Stimulated activated CD4-positive, alpha-beta T cell treated with anti-CD3 and anti-CD28 coated beads, TNF-alpha, amount 100 ng/mL, for 48 hours (primary cell): ENCODE results near the gene SCN7A.
"Not testable (repeated sequence)": the region's sequence is repeated elsewhere in the genome, so short reads cannot be mapped to it uniquely, and the experiment has no call there.

Source experiments
- DNase-seq, 3 donors: peaks; one replicate each; pipeline ENCODE4 v3.0.0-alpha.2; 2020; ENCODE audit warnings: low read depth in 3 of 3

The SCN7A gene

DNA sequence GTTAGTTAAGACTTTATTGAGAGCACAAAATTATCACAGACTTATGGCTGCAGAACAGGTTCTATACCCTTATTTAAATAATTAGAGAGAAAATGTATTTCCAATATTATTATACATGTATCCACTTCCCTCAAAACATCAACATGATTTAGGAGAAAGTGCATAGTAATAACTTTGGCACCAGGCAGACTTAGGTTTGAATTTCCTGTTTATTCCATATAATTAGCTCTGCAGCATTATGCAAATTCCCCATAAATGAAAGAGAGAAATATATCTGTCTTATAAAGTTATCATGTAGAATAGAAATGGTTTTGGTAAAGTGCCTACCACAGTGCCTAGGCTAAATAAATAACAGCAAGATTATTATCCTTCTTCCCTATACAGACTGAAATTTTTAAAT is 133.6 kb downstream of the SCN7A start:
- no peak for DNase-seq

DNA sequence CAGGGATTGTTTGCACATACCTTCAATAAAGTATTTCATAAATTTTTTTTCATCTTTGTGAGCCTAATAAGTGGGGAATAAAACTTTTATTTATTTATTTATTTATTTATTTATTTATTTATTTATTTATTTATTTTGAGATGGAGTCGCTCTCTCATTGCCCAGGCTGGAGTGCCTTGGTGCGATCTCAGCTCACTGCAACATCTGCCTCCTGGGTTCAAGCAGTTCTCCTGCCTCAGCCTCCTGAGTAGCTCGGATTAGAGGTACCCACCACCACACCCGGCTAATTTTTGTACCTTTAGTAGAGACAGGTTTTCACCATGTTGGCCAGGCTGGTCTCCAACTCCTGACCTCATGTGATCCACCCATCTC is 136.1 kb downstream of the SCN7A start:
- DNase-seq = not testable (repeated sequence)

DNA sequence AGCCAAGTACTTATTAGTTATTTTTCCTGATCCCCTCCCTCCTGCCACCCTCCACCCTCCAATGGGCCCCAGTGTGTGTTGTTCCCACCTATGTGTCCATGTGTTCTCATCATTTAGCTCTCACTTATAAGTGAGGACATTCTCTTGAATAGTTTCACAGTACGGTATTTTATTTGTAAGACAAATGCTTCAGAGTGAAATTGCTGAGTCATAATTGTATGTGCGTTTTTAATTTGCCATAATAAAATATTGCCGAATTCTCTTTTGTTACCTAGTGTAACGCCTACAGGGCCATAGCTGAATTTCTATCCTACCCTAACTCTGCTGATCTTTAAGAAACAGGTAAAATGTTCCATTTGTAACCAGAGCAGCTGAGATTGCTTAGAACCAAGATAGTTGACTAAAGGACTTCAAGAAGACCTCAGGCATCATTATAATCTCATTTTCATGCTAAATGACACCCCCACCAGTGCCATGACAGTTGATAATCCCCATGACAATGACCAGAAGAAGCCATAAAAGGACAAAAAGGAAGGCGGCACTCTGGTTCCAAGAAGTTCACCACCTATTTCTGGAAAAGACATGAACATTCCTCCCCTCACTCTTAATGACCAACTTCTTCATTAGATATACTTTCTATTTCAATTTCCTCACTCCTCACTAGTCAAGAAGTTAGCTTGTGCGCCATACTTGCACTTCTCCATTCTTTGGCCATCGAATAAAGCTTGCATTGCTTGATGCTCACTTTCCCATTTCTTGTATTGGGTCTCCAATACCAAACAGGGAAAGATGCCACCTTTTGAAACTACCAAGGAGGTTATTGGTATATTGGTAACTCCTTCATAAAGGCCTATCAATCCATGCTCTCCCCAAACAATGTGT is 136.7 kb downstream of the SCN7A start:
- DNase-seq = no peak
